SK-N-SH (cell line): ENCODE results near the gene CEP295NL. TPM values are rescaled to one million over a fixed set of nuclear protein-coding genes. Genes with fewer than 3 reads are reported as not detected.

Experiments used
- CTCF ChIA-PET: fragments of 300-600, 350-600 bp; formaldehyde crosslinking; extraction: SDS; loops from one replicate; lab custom pipeline; 2021; lab: Yijun Ruan, JAX
- POLR2A ChIA-PET: fragments of 350-600 bp; sonication (Branson Sonifier 250); formaldehyde crosslinking; extraction: SDS; loops from one replicate; lab custom pipeline; 2020; ENCODE audit warnings: antibody characterized with exemption, inconsistent platforms; lab: Yijun Ruan, JAX
- DNase-seq: peaks from one replicate; pipeline ENCODE4 v3.0.0; 2012
- H2AFZ ChIP-seq: fragments of 200-600 bp; sonication (generic); 2 replicates; pipeline ENCODE4 v1.8.1; 2016; ENCODE audit warnings: antibody characterized with exemption, mild to moderate bottlenecking, low read depth
- H3F3A ChIP-seq: fragments of 200-600 bp; sonication (generic); replicated peaks from 2 replicates; pipeline ENCODE3; 2016; ENCODE audit warnings: antibody characterized with exemption, mild to moderate bottlenecking; ENCODE audit not compliant: insufficient read depth
- H3K27ac ChIP-seq, 2 experiments: fragments of 200-500 bp in 1 of 2; fragments of 200-600 bp in 1 of 2; sonication (Bioruptor generic) in 1 of 2; sonication (generic), shearing (Covaris generic) in 1 of 2; 2 replicates each; pipeline versions ENCODE4 v1.5.1 to v1.6.1; 2014 to 2016; ENCODE audit warnings: low read depth in 2 of 2, inconsistent platforms in 1 of 2, low read length in 1 of 2, mild to moderate bottlenecking in 1 of 2, mixed read lengths in 1 of 2
- H3K27me3 ChIP-seq: fragments of 200-600 bp; sonication (generic), shearing (Covaris generic); 2 replicates; pipeline ENCODE4 v1.6.1; 2016; ENCODE audit warnings: mixed run types; ENCODE audit not compliant: insufficient read depth
- H3K36me3 ChIP-seq, 2 experiments: fragments of 200-500 bp in 1 of 2; fragments of 200-600 bp in 1 of 2; sonication (Bioruptor generic) in 1 of 2; sonication (generic) in 1 of 2; replicated peaks in 1 of 2; 2 replicates each; pipeline versions ENCODE3 to v1.5.1; 2014 to 2016; ENCODE audit warnings: low read length in 1 of 2, mild to moderate bottlenecking in 1 of 2; ENCODE audit not compliant: insufficient read depth in 2 of 2, control insufficient read depth in 1 of 2
- H3K4me1 ChIP-seq, 2 experiments: fragments of 200-500 bp in 1 of 2; fragments of 200-600 bp in 1 of 2; sonication (Bioruptor generic) in 1 of 2; sonication (generic), shearing (Covaris generic) in 1 of 2; 2 replicates each; pipeline versions ENCODE4 v1.5.1 to v1.6.1; 2014 to 2016; ENCODE audit warnings: low read depth in 1 of 2, low read length in 1 of 2, mixed run types in 1 of 2; ENCODE audit not compliant: insufficient read depth in 2 of 2, control insufficient read depth in 1 of 2
- H3K4me2 ChIP-seq: fragments of 200-600 bp; sonication (generic), shearing (Covaris generic); 2 replicates; pipeline ENCODE4 v1.6.1; 2017; ENCODE audit warnings: mixed run types
- H3K4me3 ChIP-seq, 2 experiments: fragments of 200-500 bp in 1 of 2; fragments of 200-600 bp in 1 of 2; sonication (Bioruptor generic) in 1 of 2; sonication (generic), shearing (Covaris generic) in 1 of 2; 2 replicates each; pipeline versions ENCODE4 v1.5.1 to v1.8.1; 2014 to 2016; ENCODE audit warnings: low read depth in 2 of 2, inconsistent platforms in 1 of 2, low read length in 1 of 2, mild to moderate bottlenecking in 1 of 2, mixed read lengths in 1 of 2, moderate library complexity in 1 of 2
- H3K79me2 ChIP-seq: fragments of 200-600 bp; sonication (generic); 2 replicates; pipeline ENCODE4 v1.8.1; 2017; ENCODE audit warnings: mild to moderate bottlenecking; ENCODE audit not compliant: insufficient read depth
- H3K9ac ChIP-seq: fragments of 200-600 bp; sonication (generic); 2 replicates; pipeline ENCODE4 v1.6.1; 2017; ENCODE audit warnings: mixed run types
- H3K9me2 ChIP-seq: fragments of 200-600 bp; sonication (generic); 2 replicates; pipeline ENCODE4 v1.6.1; 2017; ENCODE audit warnings: mixed run types
- H3K9me3 ChIP-seq: fragments of 200-600 bp; sonication (generic); 2 replicates; pipeline ENCODE4 v1.6.1; 2017; ENCODE audit warnings: mixed run types, mild to moderate bottlenecking, moderate library complexity
- H4K20me1 ChIP-seq: fragments of 200-600 bp; sonication (generic); 2 replicates; pipeline ENCODE4 v1.6.1; 2017; ENCODE audit warnings: mild to moderate bottlenecking, mixed run types; ENCODE audit not compliant: insufficient read depth
- EP300 ChIP-seq, 2 experiments: IDR thresholded peaks; 2 replicates each; pipeline versions ENCODE4 v1.4.0 to v1.6.1; 2012; ENCODE audit warnings: borderline replicate concordance in 1 of 2, low read depth in 1 of 2, low read length in 1 of 2
- EZH2phosphoT487 ChIP-seq: fragments of 200-600 bp; sonication (generic); IDR thresholded peaks from 2 replicates; pipeline ENCODE4 v1.6.1; 2017; ENCODE audit warnings: low read depth, mixed run types, mild to moderate bottlenecking, antibody characterized with exemption, moderate library complexity, borderline replicate concordance
- GABPA ChIP-seq: IDR thresholded peaks from 2 replicates; pipeline ENCODE4 v1.4.0; 2012; ENCODE audit warnings: low read depth, mild to moderate bottlenecking
- GATA2 ChIP-seq: sonication (generic); formaldehyde crosslinking; IDR thresholded peaks from 2 replicates; pipeline ENCODE4 v1.5.0; 2020; ENCODE audit warnings: mild to moderate bottlenecking, missing genetic modification reagents
- JUND ChIP-seq: IDR thresholded peaks from 2 replicates; pipeline ENCODE4 v1.4.0; 2012
- MEF2A ChIP-seq: IDR thresholded peaks from 2 replicates; pipeline ENCODE4 v1.4.0; 2012; ENCODE audit warnings: low read depth, borderline replicate concordance
- POLR2AphosphoS5 ChIP-seq: IDR thresholded peaks from 2 replicates; pipeline ENCODE4 v1.6.1; 2012; ENCODE audit warnings: low read depth, low read length
- RAD21 ChIP-seq: IDR thresholded peaks from 2 replicates; pipeline ENCODE4 v1.6.1; 2012; ENCODE audit warnings: mild to moderate bottlenecking, low read length
- REST ChIP-seq: IDR thresholded peaks from 2 replicates; pipeline ENCODE4 v1.6.1; 2012; ENCODE audit warnings: mild to moderate bottlenecking, low read depth, low read length, moderate library complexity
- RFX5 ChIP-seq: IDR thresholded peaks from 2 replicates; pipeline ENCODE4 v1.6.1; 2012; ENCODE audit warnings: mild to moderate bottlenecking, improper control_type of control experiment, low read length
- RXRA ChIP-seq: IDR thresholded peaks from 2 replicates; pipeline ENCODE4 v1.4.0; 2012; ENCODE audit warnings: low read depth, mild to moderate bottlenecking, borderline replicate concordance
- SMC3 ChIP-seq: IDR thresholded peaks from 2 replicates; pipeline ENCODE4 v1.6.1; 2012; ENCODE audit warnings: low read depth, low read length, improper control_type of control experiment
- TAF1 ChIP-seq: IDR thresholded peaks from 2 replicates; pipeline ENCODE4 v1.6.1; 2012; ENCODE audit warnings: low read depth, mild to moderate bottlenecking, low read length, moderate library complexity, borderline replicate concordance
- TCF12 ChIP-seq: IDR thresholded peaks from 2 replicates; pipeline ENCODE4 v1.4.0; 2012
- TEAD4 ChIP-seq: IDR thresholded peaks from 2 replicates; pipeline ENCODE4 v1.4.0; 2012; ENCODE audit warnings: mild to moderate bottlenecking, borderline replicate concordance; ENCODE audit not compliant: insufficient read depth
- USF1 ChIP-seq: IDR thresholded peaks from 2 replicates; pipeline ENCODE4 v1.4.0; 2012; ENCODE audit warnings: low read depth, borderline replicate concordance
- USF2 ChIP-seq: fragments of 150-350 bp; IDR thresholded peaks from 2 replicates; pipeline ENCODE4 v1.6.1; 2017; ENCODE audit warnings: antibody characterized with exemption, low read length, low read depth, borderline replicate concordance
- WGBS: methylation state at CpG from one replicate; pipeline ENCODE4 v1.1.6; 2017; ENCODE audit warnings: low lambda C conversion rate; 5-methylcytosine and 5-hydroxymethylcytosine counted together
- polyA plus RNA-seq, 3 experiments: library from polyadenylated mRNA; depleted of rRNA; stranded (reverse); fragments of >200 nt; gene quantifications; 2 replicates each; pipeline ENCODE4 v1.2.3, GENCODE V29; 2012

CEP295NL gene
- polyA plus RNA-seq, 1 of the 3 experiments (the other 2 are of a cell fraction), result 0.35 TPM

DNA sequence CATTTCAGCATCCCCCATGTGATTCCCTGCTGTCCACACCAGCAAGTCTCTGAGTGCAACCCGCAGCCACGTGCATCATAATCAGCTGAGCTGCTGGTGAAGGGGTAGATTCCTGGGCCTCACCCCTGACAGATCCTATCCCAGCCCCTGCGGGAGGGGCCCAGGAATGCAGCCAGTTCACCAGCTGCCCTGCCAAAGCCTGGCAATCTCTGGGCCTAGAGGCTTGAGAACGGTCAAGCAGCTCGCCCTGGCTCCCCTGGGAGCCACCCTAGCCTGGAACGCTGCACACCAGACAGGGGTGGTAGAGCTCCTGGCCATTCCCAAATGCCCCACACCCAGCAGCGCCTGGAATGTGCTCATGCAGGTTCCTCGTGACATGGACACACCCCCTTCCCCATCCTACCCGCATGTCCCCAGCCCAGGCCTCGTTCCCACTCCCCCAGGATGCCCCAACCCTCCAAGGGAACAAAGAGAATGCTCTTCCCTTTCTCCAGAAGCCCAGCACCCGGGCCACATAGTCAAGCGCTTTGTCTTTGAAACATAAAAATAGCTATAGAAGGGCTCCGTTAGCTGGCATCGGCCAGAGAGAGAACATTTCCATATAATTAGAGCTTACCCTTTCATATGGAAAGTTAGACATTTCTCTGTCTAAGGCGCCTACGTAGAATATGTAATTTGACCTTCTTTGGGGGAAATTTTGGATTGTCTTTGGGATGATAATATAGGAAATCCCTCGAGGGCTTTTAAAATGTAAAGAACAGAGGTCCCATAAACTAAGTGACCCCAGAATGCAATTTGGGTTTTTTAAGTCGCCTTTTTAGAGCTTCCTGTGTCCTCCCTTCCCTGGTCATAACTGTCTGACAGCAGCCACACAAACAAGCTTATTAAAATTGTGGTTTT lies 3.4 kb downstream of the CEP295NL start:
- Histone ChIP-seq H3K27ac (no peak overlapping the region; a peak in 1 of 4 replicates), H3K4me1 (peaks cover 0 to 47% of the 10 kb centered on the region in 2 experiments; a peak in 2 of 4 replicates), H3K27me3 (no peaks in the 10 kb centered on the region), H2AFZ (no peak overlapping the region), H3K9me3 (no peaks in the 10 kb centered on the region), H3F3A (no peaks in the 10 kb centered on the region), H4K20me1 (peaks cover 100% of the 10 kb centered on the region), H3K9me2 (no peaks in the 10 kb centered on the region), H3K4me2 (no peak overlapping the region), H3K4me3 (no peak overlapping the region), H3K79me2 (peaks cover 100% of the 10 kb centered on the region), H3K9ac (no peak overlapping the region), H3K36me3 (peaks cover 19 to 24% of the 10 kb centered on the region in 2 experiments)
- POLR2A ChIA-PET, result interaction anchor here (0.9 to 1.2 kb wide), 4 partner anchors 17 to 36 kb away, joined by 3 to 5 read pairs (median 4); no protein-coding TSS in a partner anchor
- WGBS, result 92% methylated on average over 18 of the region's 18 CpGs
- CTCF ChIA-PET, result interaction anchor here (1.1 to 3.0 kb wide), 11 partner anchors 9 to 143 kb away, joined by 3 to 18 read pairs (median 4); no protein-coding TSS in a partner anchor
- TF ChIP-seq JUND (no peak), GATA2 (CRISPR knock-in tag) (no peak), GABPA (no peak), USF2 (no peak), MEF2A (no peak), TCF12 (no peak)
- peak; percentile 62 for DNase-seq

DNA sequence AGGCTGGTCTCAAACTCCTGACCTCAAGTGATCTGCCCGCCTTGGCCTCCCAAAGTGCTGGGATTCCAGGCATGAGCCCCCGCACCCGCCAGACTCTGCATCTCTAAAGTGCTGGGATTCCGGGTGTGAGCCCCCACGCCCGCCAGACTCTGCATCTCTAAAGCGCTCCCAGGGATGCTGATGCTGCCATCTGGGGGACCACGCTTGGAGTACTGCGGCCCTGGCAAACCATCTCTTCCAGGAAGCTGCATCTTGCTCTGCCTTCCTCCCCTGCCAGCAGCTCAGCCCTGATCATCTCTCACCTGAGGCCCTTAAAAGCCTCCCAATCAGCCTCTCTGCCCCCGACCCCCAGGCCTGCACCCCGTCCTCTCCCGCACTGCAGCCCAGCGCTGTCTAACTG lies 4.1 kb downstream of the CEP295NL start:
- H3K4me1 ChIP-seq, result peaks cover 0 to 51% of the 10 kb centered on the region in 2 experiments; a peak in 2 of 4 replicates
- H3K36me3 ChIP-seq, result peaks cover 14 to 24% of the 10 kb centered on the region in 2 experiments
- no peaks in the 10 kb centered on the region for H3K27me3 ChIP-seq
- POLR2A ChIA-PET, result interaction anchor here (0.9 to 1.2 kb wide), 3 partner anchors 18 to 36 kb away, joined by 3 to 5 read pairs (median 4); no protein-coding TSS in a partner anchor
- 93% methylated on average over 12 of the region's 13 CpGs for WGBS
- DNase-seq, result no peak
- H3K4me3 ChIP-seq, result no peak overlapping the region
- peaks cover 4% of the 10 kb centered on the region for H3F3A ChIP-seq
- no peaks in the 10 kb centered on the region for H3K9me3 ChIP-seq
- H3K4me2 ChIP-seq, result no peak overlapping the region
- TF ChIP-seq EZH2phosphoT487 (no peak), MEF2A (no peak), TEAD4 (no peak), EP300 (IDR thresholded peaks at IDR 0.05; ENCODE audit: borderline replicate concordance in 1 of 2, low read depth in 1 of 2, low read length in 1 of 2) (no peak), TAF1 (no peak), SMC3 (0 out of 2 replicates have a peak, but pooled peaks have one; percentile 18), USF1 (no peak), RFX5 (no peak), RXRA (no peak), RAD21 (peak; percentile 28; the same call in 1 of the 2 replicates), POLR2AphosphoS5 (no peak), REST (no peak), GATA2 (CRISPR knock-in tag) (no peak), JUND (no peak)
- no peaks in the 10 kb centered on the region for H3K9me2 ChIP-seq
- H4K20me1 ChIP-seq, result peaks cover 100% of the 10 kb centered on the region
- no peak overlapping the region for H3K9ac ChIP-seq
- no peak overlapping the region; a peak in 1 of 4 replicates for H3K27ac ChIP-seq
- CTCF ChIA-PET, result interaction anchor here (1.1 to 3.0 kb wide), 11 partner anchors 10 to 144 kb away, joined by 3 to 18 read pairs (median 4); no protein-coding TSS in a partner anchor
- peaks cover 100% of the 10 kb centered on the region for H3K79me2 ChIP-seq
- no peak overlapping the region for H2AFZ ChIP-seq
